GM21515 (cell line): ENCODE data around the gene TTC3.
"Not testable (repeated sequence)": the region's sequence is repeated elsewhere in the genome, so short reads cannot be mapped to it uniquely, and the experiment has no call there.

Experiments
- ATAC-seq: cut with Tn5 transposase; IDR thresholded peaks from one replicate; pipeline ENCODE4 v1.9.1; 2021; ENCODE audit not compliant: unreplicated experiment

TTC3 gene, protein sequence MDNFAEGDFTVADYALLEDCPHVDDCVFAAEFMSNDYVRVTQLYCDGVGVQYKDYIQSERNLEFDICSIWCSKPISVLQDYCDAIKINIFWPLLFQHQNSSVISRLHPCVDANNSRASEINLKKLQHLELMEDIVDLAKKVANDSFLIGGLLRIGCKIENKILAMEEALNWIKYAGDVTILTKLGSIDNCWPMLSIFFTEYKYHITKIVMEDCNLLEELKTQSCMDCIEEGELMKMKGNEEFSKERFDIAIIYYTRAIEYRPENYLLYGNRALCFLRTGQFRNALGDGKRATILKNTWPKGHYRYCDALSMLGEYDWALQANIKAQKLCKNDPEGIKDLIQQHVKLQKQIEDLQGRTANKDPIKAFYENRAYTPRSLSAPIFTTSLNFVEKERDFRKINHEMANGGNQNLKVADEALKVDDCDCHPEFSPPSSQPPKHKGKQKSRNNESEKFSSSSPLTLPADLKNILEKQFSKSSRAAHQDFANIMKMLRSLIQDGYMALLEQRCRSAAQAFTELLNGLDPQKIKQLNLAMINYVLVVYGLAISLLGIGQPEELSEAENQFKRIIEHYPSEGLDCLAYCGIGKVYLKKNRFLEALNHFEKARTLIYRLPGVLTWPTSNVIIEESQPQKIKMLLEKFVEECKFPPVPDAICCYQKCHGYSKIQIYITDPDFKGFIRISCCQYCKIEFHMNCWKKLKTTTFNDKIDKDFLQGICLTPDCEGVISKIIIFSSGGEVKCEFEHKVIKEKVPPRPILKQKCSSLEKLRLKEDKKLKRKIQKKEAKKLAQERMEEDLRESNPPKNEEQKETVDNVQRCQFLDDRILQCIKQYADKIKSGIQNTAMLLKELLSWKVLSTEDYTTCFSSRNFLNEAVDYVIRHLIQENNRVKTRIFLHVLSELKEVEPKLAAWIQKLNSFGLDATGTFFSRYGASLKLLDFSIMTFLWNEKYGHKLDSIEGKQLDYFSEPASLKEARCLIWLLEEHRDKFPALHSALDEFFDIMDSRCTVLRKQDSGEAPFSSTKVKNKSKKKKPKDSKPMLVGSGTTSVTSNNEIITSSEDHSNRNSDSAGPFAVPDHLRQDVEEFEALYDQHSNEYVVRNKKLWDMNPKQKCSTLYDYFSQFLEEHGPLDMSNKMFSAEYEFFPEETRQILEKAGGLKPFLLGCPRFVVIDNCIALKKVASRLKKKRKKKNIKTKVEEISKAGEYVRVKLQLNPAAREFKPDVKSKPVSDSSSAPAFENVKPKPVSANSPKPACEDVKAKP (N-terminal part only)

DNA sequence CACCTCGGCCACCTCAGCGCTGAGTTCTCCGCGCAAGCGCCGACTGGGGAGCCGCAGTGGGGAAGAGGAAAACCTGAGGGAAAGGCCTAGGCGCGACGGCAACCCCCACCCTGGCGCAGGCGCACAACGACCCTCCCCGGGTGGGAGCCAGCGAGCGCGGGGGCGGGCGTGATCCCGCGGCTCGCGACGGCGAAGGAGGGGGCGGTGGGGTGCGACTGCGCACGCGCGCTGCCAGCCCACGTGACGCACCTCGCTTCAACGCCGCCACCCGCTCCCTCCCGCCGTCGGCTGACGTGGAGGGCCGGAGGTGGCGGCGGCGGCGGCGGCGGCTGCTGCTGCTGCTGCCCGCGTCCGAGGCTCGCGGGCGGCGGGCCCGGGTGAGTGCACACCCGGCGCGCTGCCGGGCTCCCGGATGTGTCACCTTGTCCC is at the start of gene TTC3, which contains the start of gene PIGP:
Gene TTC3 (plus strand): TSS at position 267 of the 429 bp plus-strand sequence. CDS start 14,004 bp downstream, outside the sequence.
Gene PIGP (minus strand): TSS at position 84 of the 429 bp plus-strand sequence. CDS start 556 bp downstream, outside the sequence.
- peak; percentile 62 for ATAC-seq

DNA sequence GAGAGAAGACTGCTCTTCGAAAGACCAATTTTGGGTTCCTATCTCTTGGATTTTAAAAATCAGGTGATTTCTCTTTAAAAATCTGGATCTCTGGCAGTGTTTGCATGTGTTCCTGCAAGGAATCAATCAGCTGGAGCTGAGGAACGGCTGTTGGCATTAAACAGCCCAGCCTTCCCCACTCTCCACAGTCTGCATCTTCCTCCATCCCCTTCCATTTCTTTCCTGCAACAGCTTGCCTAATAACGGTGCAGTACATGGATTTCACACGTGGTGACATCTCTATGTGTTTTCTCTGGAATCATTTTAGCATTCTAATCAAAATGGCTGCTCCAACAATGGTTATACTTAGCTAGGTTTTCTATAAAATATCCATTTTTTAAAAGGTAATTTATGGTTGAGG is 46.6 kb upstream of the TTC3 start:
- no peak for ATAC-seq

DNA sequence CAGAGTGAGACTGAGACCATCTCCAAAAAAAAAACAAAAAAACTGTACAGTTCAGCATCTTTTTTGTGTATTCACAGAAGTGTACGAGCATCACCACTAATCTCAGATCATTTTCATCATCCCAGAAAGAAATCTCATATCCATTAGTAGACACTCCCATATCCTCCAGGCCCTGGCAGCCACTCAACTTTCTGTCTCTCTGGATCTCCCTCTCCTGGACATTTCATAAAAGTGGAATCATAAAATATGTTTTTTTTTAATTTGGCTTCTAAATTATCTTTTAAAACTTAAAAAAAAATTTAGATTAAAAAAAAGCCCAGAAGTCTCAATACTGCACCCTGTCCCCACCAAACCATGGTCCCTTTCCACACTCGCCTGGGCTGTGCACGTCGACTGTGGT is 44.5 kb upstream of the TTC3 start:
- no peak for ATAC-seq

DNA sequence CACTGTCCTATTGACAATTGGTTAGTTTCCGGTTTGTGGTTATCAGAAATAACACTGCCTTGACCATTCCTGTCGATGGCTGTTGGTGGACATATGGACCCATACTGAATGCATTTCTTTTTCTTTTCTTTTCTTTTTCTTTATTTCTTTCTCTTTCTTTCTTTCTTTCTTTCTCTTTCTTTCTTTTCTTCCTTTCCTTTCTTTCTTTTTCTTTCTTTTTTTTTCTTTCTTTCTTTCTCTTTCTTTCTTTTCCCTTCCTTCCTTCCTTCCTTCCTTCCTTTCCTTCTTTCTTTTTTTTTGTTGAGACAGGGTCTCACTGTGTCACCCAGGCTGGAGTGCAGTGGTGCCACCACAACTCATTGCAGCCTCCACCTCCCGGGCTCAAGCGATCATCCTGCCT is 42.2 kb upstream of the TTC3 start:
- no peak for ATAC-seq

DNA sequence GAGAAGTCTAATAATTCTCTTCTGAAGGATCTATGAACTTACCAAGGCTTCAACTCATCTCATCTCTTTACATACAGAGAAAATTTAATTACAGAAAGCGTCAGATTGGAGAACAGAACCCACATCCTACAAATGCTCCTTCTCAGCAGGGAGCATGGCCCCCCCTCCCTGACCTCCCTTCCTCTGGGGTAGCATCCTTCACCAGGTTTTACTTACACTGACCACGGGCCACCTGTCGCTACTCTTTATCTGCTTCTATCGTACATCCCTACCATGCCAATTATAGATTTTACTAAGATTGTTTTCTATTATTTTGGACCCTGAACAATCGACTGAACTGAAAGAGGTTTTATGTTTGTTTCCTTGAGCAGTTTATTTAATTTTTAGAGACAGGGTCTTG is 40.8 kb upstream of the TTC3 start:
- no peak for ATAC-seq

DNA sequence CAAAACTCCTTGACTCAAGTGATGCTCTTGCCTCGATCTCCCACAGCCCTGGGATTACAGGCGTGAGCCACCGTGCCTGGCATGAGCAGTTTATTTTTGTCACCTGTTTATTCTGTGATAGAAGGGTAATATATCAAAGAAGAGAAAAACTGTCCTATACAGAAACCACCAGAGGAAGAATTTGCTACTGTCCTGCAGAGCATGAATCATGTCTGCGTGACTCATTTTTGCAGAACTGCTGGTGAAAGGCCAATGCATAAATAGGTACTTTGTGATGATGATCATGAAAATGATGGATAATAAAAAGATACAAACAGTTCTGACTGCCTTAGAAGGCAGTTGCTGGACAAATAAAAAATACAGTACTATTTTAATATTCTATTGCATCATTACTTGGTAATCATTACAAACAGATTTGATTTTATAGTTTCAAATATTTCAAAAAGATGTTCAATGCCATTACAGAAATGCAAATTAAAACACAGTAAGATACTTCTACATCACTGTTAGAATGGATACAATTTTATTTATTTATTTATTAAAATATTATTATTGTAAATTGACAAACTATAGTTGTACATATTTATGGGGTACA is 40.1 kb upstream of the TTC3 start:
- ATAC-seq, result no peak

DNA sequence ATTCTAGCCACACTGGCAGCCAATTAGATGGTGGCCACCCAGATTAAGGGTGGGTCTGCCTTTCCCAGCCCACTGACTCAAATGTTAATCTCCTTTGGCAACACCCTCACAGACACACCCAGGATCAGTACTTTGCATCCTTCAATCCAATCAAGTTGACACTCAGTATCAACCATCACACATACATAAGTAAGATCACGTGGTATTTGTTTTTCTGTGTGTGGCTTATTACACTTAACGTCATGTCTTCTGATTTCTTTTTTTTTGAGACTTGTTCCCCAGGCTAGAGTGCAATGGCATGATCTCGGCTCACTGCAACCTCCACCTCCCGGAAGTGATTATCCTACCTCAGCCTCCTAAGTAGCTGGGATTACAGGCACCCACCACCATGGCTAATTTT is 38.7 kb upstream of the TTC3 start:
- ATAC-seq, result not testable (repeated sequence)

DNA sequence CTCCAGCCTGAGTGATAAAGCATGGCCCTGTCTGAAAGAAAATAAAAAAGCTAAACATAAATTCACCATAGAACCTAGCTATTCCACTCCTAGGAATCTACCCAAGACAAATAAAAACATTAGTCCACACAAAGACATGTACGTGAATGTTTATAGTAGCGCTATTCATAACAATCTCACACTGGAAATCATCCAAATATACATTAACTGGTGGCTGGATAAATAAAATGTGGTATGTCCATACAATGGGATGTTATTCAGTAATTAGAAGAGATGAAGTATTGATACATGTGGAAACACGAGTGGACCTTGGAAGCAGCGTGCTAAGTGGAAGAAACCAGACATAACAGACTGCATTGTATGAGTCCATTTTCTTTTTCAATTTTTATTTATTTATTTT is 36.9 kb upstream of the TTC3 start:
- no peak for ATAC-seq

DNA sequence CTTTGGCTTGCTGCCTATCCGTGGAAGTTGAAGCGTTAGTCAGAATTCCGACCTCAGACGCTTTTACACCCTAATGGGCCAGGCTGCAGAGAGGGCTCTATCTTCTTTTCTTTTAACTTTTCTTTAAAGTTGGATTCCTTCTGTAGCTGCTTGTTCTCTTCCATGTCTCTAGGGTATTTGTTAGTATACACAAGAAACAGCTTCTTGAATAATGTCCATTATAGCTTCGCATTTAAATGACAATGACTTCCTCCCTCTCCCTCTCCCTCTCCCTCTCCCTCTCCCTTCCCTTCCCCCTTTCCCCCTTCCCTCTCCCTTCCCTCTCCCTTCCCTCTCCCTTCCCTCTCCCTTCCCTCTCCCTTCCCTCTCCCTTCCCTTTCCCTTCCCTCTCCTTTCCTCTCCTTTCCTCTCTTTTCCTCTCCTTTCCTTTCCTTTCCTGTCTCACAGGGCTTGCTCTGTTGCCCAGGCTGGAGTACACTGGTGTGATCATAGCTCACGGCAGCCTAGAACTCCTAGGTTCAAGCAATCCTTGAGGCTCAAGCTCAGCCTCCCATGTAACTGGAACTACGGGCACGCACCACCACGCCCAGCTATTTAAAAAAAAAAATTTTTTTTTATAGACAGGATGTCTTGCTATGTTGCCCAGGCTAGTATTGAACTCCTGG is 33.5 kb upstream of the TTC3 start:
- ATAC-seq, result no peak

DNA sequence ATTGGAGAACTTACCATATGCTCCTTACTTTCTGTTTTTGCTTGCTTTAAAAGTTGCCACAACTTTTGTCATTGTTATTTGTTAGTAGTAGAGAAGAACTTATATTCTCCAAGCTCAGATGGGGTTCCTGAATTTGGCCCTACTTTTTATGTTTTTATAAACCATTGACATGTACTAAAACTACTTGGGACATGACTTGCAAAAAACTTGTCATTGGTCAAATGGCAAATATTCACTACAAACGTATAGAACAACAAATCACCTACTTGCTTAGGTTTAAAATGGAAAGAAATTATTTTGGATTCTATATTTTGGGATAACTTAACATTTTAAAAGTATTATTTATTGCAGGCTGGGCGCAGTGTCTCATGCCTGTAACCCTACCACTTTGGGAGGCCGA is 32.8 kb upstream of the TTC3 start:
- ATAC-seq, result no peak

DNA sequence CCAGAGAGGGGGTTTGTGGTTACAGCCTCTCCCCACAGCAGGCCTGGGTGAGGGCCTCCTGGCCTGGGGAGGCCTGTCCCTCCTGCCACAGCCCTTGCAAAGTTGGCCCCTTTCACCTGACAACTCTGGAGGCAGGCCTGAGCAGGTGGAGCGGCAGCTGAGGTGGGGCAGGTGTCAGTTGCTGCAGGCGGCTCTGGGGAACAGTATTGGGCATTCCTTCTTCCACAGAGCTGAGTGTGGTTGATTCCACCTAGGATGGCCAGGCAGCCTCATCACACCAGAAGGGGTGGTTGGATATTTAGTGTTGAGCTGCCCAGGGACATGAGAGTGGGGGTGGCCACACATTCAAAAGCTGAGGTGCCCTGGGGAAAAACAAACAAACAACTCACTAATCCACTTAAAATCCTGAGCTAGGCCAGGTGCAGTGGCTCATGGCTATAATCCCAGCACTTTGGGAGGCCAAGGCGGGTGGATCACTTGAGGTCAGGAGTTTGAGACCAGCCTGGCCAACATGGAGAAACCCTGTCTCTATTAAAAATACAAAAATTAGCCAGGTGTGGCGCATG is 31.3 kb upstream of the TTC3 start:
- ATAC-seq, result no peak

DNA sequence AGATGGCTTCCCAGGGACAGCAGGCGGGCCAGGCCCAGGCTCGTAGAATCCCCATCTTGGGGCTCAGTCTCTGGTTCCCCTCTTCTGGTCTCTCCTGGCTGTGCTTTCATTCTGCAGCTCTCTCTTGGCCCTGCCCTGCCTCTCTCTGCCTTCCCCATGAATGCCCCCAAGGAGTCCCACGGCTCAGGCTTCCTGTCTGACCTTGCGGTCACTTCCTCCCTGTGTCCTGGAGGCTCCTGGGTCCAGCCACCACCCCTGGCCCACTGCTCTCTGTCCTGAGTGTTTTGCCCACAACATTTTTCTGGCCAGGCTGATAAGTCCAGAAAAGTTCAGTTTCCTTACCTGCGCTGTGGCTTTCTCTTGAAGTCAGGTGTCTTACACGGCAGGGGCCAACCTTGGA is 29.2 kb upstream of the TTC3 start:
- no peak for ATAC-seq

DNA sequence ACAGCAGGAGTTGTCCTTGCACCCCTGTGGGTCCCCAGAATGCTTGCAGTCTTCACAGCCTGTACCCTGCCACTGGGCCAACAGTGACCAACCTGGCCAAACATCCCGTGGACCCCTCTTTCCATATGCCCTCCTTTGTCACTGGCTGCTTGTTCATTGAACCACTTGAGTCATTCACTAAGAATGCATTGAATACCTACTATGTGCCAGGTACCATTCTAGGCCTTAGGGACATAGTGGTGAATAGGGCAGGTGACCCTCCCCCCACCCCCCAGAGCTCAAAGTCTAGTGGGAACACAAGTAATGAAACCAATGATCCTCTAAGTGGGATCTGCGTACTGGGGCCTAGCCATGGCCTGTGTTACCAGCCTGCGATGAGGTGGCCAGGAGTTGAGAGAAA is 28.4 kb upstream of the TTC3 start:
- no peak for ATAC-seq

DNA sequence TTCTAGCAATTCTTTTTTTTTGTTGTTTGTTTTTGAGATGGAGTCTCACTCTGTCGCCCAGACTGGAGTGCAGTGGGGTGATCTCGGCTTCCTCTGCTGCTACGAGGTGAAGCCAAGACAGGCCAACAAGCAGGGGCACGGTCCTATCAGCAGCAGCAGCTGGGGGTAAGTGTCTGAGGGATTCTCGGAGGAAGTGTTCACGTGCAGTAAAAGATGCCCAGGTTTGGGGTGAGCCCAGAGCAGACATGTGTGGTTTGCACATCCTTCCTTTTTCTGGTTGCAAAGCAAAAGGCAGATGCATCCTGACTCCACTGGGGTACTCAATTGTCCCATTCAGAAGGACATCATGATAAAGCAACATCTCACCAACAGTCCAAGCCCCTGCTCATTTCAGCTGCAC is 27.9 kb upstream of the TTC3 start:
- ATAC-seq, result no peak

DNA sequence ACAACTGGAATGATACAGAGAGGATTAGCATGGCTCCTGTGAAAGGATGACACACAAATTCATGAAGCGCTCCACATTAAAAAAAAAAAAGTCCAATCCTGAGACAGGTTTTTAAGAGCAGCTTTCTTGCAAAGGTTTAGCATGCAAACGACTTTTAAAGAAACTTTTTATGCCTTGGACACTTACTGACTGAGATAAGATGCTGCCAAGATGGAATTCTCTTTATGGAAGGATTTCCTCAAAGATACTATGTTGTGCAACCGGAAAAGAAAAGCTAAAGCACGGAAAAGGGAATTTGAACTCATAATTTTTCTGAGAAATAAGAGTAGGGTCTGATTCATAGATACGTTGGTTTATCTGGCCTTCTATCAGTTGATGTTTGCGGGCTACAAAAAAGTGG is 27.5 kb upstream of the TTC3 start:
- ATAC-seq, result no peak

DNA sequence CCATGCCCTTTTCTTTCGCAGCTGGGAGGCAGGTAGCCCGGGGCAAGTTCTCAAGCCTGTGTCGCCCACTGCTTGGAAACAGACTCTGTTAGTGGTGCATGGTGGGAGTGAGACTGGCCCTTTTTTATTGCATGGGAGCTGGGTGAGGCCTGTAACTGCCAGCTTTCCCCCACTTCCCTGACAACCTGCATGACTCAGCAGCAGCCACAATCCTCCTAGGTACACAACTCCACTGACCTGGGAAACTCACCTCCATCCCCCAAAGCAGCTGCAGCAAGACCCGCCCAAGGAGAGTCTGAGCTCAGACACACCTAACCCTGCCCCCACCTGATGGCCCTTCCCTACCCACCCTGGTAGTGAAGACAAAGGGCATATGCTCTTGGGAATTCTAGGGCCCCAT is 26.0 kb upstream of the TTC3 start:
- ATAC-seq, result no peak

DNA sequence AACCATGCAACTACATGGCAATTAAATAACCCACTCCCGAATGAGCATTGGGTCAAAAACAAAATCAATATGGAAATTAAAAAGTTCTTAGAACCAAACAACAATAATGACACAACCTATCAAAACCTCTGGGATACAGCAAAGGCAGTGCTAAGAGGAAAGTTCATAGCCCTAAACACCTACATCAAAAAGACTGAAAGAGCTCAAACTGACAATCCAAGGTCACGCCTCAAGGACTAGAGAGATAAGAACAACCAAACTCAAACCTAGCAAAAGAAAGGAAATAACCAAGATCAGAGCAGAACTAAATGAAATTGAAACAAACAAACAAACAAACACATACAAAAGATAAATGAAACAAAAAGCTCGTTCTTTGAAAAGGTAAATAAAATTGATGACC is 23.3 kb upstream of the TTC3 start:
- ATAC-seq, result not testable (repeated sequence)

DNA sequence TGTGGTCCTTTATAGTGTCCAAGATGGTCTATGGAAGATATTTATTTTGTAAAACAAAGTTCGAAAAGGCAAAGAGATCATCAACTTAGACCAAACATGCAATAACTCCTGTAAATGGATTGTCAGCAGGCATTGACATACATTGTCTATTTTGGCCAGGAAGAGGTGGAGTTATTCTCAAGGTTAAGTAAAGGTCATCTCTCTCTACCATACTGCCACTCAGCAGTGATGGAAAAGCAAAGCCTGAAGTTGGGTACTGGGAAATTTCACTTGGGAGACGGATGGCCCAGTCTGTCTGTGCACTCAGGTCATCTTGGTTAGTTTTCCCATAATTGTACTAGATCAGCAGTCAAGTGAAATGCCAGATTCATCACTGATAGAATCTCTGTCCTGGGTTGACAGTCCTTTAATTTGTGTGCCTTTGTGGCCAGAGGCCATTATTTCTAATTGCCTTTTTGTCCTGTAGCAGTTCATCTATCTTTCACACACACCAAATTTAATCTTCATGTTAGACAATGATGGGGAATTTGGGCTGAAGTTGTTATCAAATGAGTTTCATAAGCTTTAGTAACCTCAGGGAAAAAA is 17.7 kb upstream of the TTC3 start:
- ATAC-seq, result no peak

DNA sequence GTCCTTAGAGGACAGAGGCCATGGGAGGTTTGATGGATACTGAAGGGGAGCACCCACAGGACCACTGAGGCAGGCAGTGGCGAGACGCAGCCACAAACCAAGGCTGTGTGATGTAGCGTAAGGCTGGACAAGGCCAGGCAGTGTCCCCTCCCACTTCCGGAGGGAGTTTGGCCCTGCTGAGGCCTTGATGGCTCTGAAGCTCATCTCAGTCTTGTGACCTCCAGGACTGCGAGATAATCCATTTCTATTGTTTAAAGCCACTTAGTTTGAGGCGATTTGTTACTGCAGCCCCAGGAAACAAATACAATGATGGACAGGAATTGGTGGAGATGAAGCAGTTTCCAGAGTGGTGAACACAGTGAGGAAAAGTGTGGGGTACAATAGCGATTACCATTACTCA is 15.4 kb upstream of the TTC3 start:
- no peak for ATAC-seq

DNA sequence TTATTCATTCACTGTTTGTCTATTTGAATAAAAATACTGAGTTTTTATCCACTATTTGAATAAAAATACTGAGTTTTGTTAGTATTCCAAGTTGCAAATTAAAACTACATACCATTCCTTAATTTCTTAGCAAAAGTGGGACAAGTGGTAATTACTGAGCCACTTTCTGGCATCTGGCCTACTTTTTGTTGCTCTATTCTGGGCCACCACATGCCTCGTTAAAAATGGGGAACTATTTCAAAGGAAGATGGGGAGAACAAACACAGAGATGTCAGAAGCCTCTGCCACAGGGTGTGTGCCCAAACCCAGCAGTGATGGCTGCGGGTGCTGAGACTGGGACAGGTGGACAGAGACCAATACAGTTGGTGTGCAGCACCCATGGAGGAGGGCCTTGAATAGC is 14.8 kb upstream of the TTC3 start:
- no peak for ATAC-seq
